Measurements from ENCODE around the gene TGM2.

Gene TGM2

GRCh38 chr20:38084425-38084951, 80.6 kb downstream of the TGM2 start:
- peaks cover 8% of the 10 kb centered on the region for H3K36me3 ChIP-seq (ENCODE audit: control insufficient read depth, insufficient read depth, low read length)
- H3K27me3 ChIP-seq (ENCODE audit: control insufficient read depth, insufficient read depth, low read length) = no peaks in the 10 kb centered on the region
- H3K27ac ChIP-seq (ENCODE audit: low read depth, low read length) = peak overlapping the region; percentile 89
- no peak overlapping the region for H3K9ac ChIP-seq (ENCODE audit: low read length)
- no peak overlapping the region for H3K4me3 ChIP-seq (ENCODE audit: low read length)
- H3K4me1 ChIP-seq (ENCODE audit: control insufficient read depth, insufficient read depth, low read length) = peaks cover 33% of the 10 kb centered on the region

GRCh38 chr20:38083338-38084048, 81.6 kb downstream of the TGM2 start:
- Histone ChIP-seq H3K9ac (ENCODE audit: low read length) (no peak overlapping the region), H3K27me3 (ENCODE audit: control insufficient read depth, insufficient read depth, low read length) (no peaks in the 10 kb centered on the region), H3K27ac (ENCODE audit: low read depth, low read length) (peak overlapping the region; percentile 89), H3K4me3 (ENCODE audit: low read length) (no peak overlapping the region), H3K36me3 (ENCODE audit: control insufficient read depth, insufficient read depth, low read length) (peaks cover 8% of the 10 kb centered on the region), H3K4me1 (ENCODE audit: control insufficient read depth, insufficient read depth, low read length) (peaks cover 33% of the 10 kb centered on the region)

GRCh38 chr20:38082894-38083293, 82.2 kb downstream of the TGM2 start:
- H3K4me1 ChIP-seq (ENCODE audit: control insufficient read depth, insufficient read depth, low read length) = peaks cover 33% of the 10 kb centered on the region
- H3K27me3 ChIP-seq (ENCODE audit: control insufficient read depth, insufficient read depth, low read length) = no peaks in the 10 kb centered on the region
- H3K9ac ChIP-seq (ENCODE audit: low read length) = no peak overlapping the region
- no peak overlapping the region for H3K4me3 ChIP-seq (ENCODE audit: low read length)
- peaks cover 8% of the 10 kb centered on the region for H3K36me3 ChIP-seq (ENCODE audit: control insufficient read depth, insufficient read depth, low read length)
- peak overlapping the region; percentile 17 for H3K27ac ChIP-seq (ENCODE audit: low read depth, low read length)

GRCh38 chr20:38081575-38081974, 83.5 kb downstream of the TGM2 start:
- Histone ChIP-seq H3K4me3 (ENCODE audit: low read length) (no peak overlapping the region), H3K9ac (ENCODE audit: low read length) (no peak overlapping the region), H3K4me1 (ENCODE audit: control insufficient read depth, insufficient read depth, low read length) (peaks cover 33% of the 10 kb centered on the region), H3K36me3 (ENCODE audit: control insufficient read depth, insufficient read depth, low read length) (peaks cover 14% of the 10 kb centered on the region), H3K27ac (ENCODE audit: low read depth, low read length) (no peak overlapping the region), H3K27me3 (ENCODE audit: control insufficient read depth, insufficient read depth, low read length) (no peaks in the 10 kb centered on the region)

GRCh38 chr20:38079353-38079752, 85.7 kb downstream of the TGM2 start:
- no peak overlapping the region for H3K27ac ChIP-seq (ENCODE audit: low read depth, low read length)
- no peak overlapping the region for H3K9ac ChIP-seq (ENCODE audit: low read length)
- H3K36me3 ChIP-seq (ENCODE audit: control insufficient read depth, insufficient read depth, low read length) = peaks cover 6% of the 10 kb centered on the region
- H3K4me1 ChIP-seq (ENCODE audit: control insufficient read depth, insufficient read depth, low read length) = peaks cover 24% of the 10 kb centered on the region
- no peak overlapping the region for H3K4me3 ChIP-seq (ENCODE audit: low read length)
- no peaks in the 10 kb centered on the region for H3K27me3 ChIP-seq (ENCODE audit: control insufficient read depth, insufficient read depth, low read length)

GRCh38 chr20:38078084-38078483, 87.0 kb downstream of the TGM2 start:
- no peak overlapping the region for H3K4me3 ChIP-seq (ENCODE audit: low read length)
- H3K9ac ChIP-seq (ENCODE audit: low read length) = no peak overlapping the region
- no peak overlapping the region for H3K27ac ChIP-seq (ENCODE audit: low read depth, low read length)
- peaks cover 24% of the 10 kb centered on the region for H3K4me1 ChIP-seq (ENCODE audit: control insufficient read depth, insufficient read depth, low read length)
- peaks cover 6% of the 10 kb centered on the region for H3K36me3 ChIP-seq (ENCODE audit: control insufficient read depth, insufficient read depth, low read length)
- no peaks in the 10 kb centered on the region for H3K27me3 ChIP-seq (ENCODE audit: control insufficient read depth, insufficient read depth, low read length)

Data from rectal smooth muscle tissue (tissue), 1 donor.